Lung (tissue), 12 donors: ENCODE data around the gene PPIL6. TPM values are rescaled to one million over a fixed set of nuclear protein-coding genes. Genes with fewer than 3 reads are reported as not detected.

Experiments used
- ATAC-seq: fragments of 200-7000 bp; cut with Tn5 transposase; one replicate; pipeline ENCODE4 v1.9.1; 2020; ENCODE audit warnings: moderate number of reproducible peaks; ENCODE audit not compliant: insufficient read depth, low FRiP score
- DNase-seq, 3 donors: peaks; one replicate each; pipeline ENCODE4 v3.0.0-alpha.2; 2013 to 2017
- H3K27ac ChIP-seq, 2 donors: one replicate each; pipeline ENCODE4 v1.5.1; 2013; ENCODE audit warnings: mild to moderate bottlenecking in 2 of 2, moderate library complexity in 2 of 2, control low read depth in 1 of 2, inconsistent platforms in 1 of 2, low read depth in 1 of 2, low read length in 1 of 2
- H3K27me3 ChIP-seq, 3 donors: one replicate each; pipeline ENCODE4 v1.5.1; 2013; ENCODE audit warnings: low read length in 2 of 3; ENCODE audit not compliant: control insufficient read depth in 3 of 3, insufficient read depth in 3 of 3
- H3K36me3 ChIP-seq, 4 donors: one replicate each; pipeline ENCODE4 v1.5.1; 2013; ENCODE audit warnings: low read length in 4 of 4, mild to moderate bottlenecking in 1 of 4, moderate library complexity in 1 of 4; ENCODE audit not compliant: control insufficient read depth in 4 of 4, insufficient read depth in 4 of 4
- H3K4me1 ChIP-seq, 5 donors: one replicate each; pipeline ENCODE4 v1.5.1; 2013; ENCODE audit warnings: low read length in 5 of 5, mild to moderate bottlenecking in 2 of 5, moderate library complexity in 1 of 5; ENCODE audit not compliant: control insufficient read depth in 5 of 5, insufficient read depth in 5 of 5
- H3K4me3 ChIP-seq: one replicate; pipeline ENCODE4 v1.5.1; 2013; ENCODE audit warnings: mild to moderate bottlenecking, control low read depth, moderate library complexity
- H3K9ac ChIP-seq, 2 donors: one replicate each; pipeline ENCODE4 v1.5.1; 2013; ENCODE audit warnings: low read length in 2 of 2, control low read depth in 1 of 2; ENCODE audit not compliant: insufficient read depth in 1 of 2
- H3K9me3 ChIP-seq, 4 donors: one replicate each; pipeline ENCODE4 v1.5.1; 2013; ENCODE audit warnings: low read length in 3 of 4, mild to moderate bottlenecking in 1 of 4, moderate library complexity in 1 of 4; ENCODE audit not compliant: control insufficient read depth in 4 of 4, insufficient read depth in 3 of 4
- WGBS, 2 donors: extraction: QIAGEN DNeasy Blood & Tissue Kit; methylation state at CpG; one replicate each; pipeline ENCODE4 v1.1.7; 2013; 5-methylcytosine and 5-hydroxymethylcytosine counted together
- polyA plus RNA-seq, 2 donors: library from polyadenylated mRNA; stranded (reverse); fragments of 200-250 nt; gene quantifications; one replicate each; pipeline ENCODE4 v1.2.1, GENCODE V29; 2013
- total RNA-seq, 2 donors: library from RNA; depleted of rRNA in 1 of 2; stranded (reverse); fragments of >200 nt in 1 of 2; gene quantifications; one replicate each; pipeline ENCODE4 v1.2.1, GENCODE V29; 2014 to 2021
- TF ChIP-seq, protein P1 (sequence below): IDR thresholded peaks from 2 replicates; pipeline ENCODE4 v1.5.1; 2012; ENCODE audit warnings: mild to moderate bottlenecking; ENCODE audit errors: control extremely low read depth, extremely low read depth
- donor health status: control.
- donor health status: control.
- donor health status: Bipolar disorder and iron deficiency.
- donor health status: healthy.
- donor health status: DM: yes; HTN: yes; CAD: no.

The PPIL6 gene
- total and polyA plus RNA-seq, 4 donors, result 6.3 to 18.1 (median 13.3) TPM

DNA sequence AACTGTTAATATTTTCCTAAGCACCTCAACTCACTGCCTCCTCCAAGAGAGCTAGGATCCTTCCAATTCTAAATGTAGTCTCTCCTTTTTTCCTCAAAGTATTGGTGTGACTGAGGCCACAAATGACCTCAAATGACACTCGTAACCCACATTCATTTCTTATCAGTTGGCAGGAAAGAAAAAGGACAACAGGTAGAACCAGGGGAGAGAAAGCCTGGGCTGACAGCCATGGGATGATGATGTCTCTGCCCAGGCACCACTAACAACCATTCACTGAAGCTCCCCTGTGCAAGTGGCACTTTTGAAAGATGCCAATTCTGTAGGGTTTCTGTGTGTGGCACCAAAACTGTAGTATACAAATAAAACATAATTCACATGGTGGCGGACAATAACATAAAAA is 35.2 kb upstream of the PPIL6 start:
- Histone ChIP-seq H3K27ac (no peak overlapping the region), H3K27me3 (no peaks in the 10 kb centered on the region), H3K4me1 (peaks cover 0 to 18% (median 9%) of the 10 kb centered on the region in 5 donors), H3K4me3 (no peak overlapping the region), H3K9ac (no peak overlapping the region), H3K9me3 (no peaks in the 10 kb centered on the region), H3K36me3 (peaks cover 29 to 44% (median 37%) of the 10 kb centered on the region in 4 donors)
- DNase-seq (no peak), ATAC-seq (no peak)
- 82 to 89% methylated on average over 2 of the region's 2 CpGs for WGBS, 2 donors
- TF ChIP-seq, protein P1, sequence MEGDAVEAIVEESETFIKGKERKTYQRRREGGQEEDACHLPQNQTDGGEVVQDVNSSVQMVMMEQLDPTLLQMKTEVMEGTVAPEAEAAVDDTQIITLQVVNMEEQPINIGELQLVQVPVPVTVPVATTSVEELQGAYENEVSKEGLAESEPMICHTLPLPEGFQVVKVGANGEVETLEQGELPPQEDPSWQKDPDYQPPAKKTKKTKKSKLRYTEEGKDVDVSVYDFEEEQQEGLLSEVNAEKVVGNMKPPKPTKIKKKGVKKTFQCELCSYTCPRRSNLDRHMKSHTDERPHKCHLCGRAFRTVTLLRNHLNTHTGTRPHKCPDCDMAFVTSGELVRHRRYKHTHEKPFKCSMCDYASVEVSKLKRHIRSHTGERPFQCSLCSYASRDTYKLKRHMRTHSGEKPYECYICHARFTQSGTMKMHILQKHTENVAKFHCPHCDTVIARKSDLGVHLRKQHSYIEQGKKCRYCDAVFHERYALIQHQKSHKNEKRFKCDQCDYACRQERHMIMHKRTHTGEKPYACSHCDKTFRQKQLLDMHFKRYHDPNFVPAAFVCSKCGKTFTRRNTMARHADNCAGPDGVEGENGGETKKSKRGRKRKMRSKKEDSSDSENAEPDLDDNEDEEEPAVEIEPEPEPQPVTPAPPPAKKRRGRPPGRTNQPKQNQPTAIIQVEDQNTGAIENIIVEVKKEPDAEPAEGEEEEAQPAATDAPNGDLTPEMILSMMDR, result no peak

DNA sequence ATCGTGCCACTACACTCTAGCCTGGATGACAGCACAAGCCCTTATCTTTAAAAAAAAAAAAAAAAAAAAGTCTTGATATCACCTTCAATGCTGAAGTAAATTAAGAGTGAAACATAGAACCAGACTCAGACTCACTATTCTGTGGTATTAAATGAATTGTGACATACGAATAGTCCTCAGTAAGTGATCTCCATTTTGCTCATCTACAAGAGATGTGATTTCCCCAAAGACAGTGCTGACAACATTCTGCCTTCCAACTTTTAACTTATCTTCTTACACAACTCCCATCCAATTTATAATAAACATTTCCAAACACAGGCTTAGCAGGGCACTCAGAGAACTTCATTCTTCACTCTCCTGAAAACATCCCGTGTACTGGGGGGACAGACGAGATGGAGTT is 34.6 kb upstream of the PPIL6 start:
- no peak for DNase-seq
- Histone ChIP-seq H3K36me3 (peaks cover 29 to 41% (median 38%) of the 10 kb centered on the region in 4 donors), H3K9ac (no peak overlapping the region), H3K4me3 (no peak overlapping the region), H3K27ac (no peak overlapping the region), H3K4me1 (peaks cover 0 to 13% (median 6%) of the 10 kb centered on the region in 5 donors), H3K9me3 (no peaks in the 10 kb centered on the region), H3K27me3 (no peaks in the 10 kb centered on the region)
- WGBS, 2 donors, result 86 to 89% methylated on average over 4 of the region's 4 CpGs
- TF ChIP-seq, protein P1, result no peak
- ATAC-seq, result no peak

DNA sequence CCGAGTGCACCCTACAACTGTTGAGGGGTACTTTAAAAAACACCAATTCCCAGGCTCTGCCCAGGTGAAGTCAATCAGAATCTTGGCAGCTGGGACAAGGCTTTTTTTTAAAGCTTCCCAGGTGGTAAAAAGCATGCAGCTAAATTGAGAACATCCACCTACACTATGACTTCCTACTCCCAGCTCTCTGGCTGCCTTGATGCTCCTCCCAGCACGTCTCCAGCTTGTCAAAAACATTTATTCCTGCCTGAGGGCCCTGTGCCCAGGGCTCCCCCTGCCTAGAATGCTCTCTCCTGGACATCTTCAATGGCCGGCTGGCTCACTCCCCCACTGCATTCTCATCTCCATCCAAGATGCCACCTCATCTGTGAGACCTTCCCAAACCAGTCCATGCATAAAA is 32.7 kb upstream of the PPIL6 start:
- Histone ChIP-seq H3K4me3 (no peak overlapping the region), H3K27me3 (no peaks in the 10 kb centered on the region), H3K9me3 (no peaks in the 10 kb centered on the region), H3K36me3 (peaks cover 33 to 49% (median 43%) of the 10 kb centered on the region in 4 donors), H3K27ac (no peak overlapping the region), H3K4me1 (peaks cover 0 to 7% (median 6%) of the 10 kb centered on the region in 5 donors), H3K9ac (no peak overlapping the region)
- DNase-seq, result no peak
- TF ChIP-seq, protein P1, result no peak
- 92 to 95% methylated on average over 3 of the region's 3 CpGs for WGBS, 2 donors
- ATAC-seq, result no peak
